ENCODE data around the gene KRT32. TPM values are rescaled to one million over a fixed set of nuclear protein-coding genes. Genes with fewer than 3 reads are reported as not detected.

The KRT32 gene
- total and polyA plus RNA-seq, 9 of the 15 experiments (the other 6 are each of a cell fraction or from before 2014, with no cell fraction given), result not detected

- TF ChIP-seq ATF7 (IDR thresholded peaks at IDR 0.05) (no peak), HBP1 (CRISPR knock-in tag; IDR thresholded peaks at IDR 0.05) (no peak), CBFA2T3 (IDR thresholded peaks at IDR 0.05) (peak; percentile 82), SMARCE1 (IDR thresholded peaks at IDR 0.05) (no peak; the same call in 1 of the 2 replicates), KDM4B (IDR thresholded peaks at IDR 0.05; ENCODE audit: borderline replicate concordance in 2 of 2, low read depth in 1 of 2) (no peak), NELFE (IDR thresholded peaks at IDR 0.05; ENCODE audit: insufficient read depth, insufficient read length) (no peak), SREBF2 (CRISPR knock-in tag; IDR thresholded peaks at IDR 0.05) (no peak), LCOR (CRISPR knock-in tag; IDR thresholded peaks at IDR 0.05) (no peak)
These were observed 17.0 kb upstream of the KRT32 start (continued) for GRCh38 chr17:41483991-41484826.

GRCh38 chr17:41483531-41483930 lies 16.3 kb upstream of the KRT32 start:
- Histone ChIP-seq H3K9me1 (ENCODE audit: control insufficient read depth, insufficient read depth, low read length) (no peaks in the 10 kb centered on the region), H3K9ac (ENCODE audit: insufficient read depth in 1 of 2, low read depth in 2 of 2, low read length in 2 of 2) (no peak overlapping the region), H3K4me2 (ENCODE audit: insufficient read depth, low read length) (no peak overlapping the region), H3K36me3 (ENCODE audit: control insufficient read depth, insufficient read depth, low read length) (no peaks in the 10 kb centered on the region), H3K4me3 (no peak overlapping the region), H3K27ac (ENCODE audit: extremely low read depth, low read depth, low read length) (no peak overlapping the region), H3K9me3 (replicated peaks; ENCODE audit: control insufficient read depth, insufficient read depth, low read depth, low read length) (no peaks in the 10 kb centered on the region), H2AFZ (ENCODE audit: low read depth, low read length) (no peak overlapping the region), H4K20me1 (replicated peaks; ENCODE audit: control insufficient read depth, insufficient read depth, low read length) (peaks cover 12% of the 10 kb centered on the region), H3K4me1 (replicated peaks in 1 of 2; ENCODE audit: control insufficient read depth in 2 of 2, insufficient read depth in 2 of 2, low read length in 2 of 2) (peaks cover 9 to 19% of the 10 kb centered on the region in 2 experiments; a peak in 4 of 5 replicates), H3K27me3 (ENCODE audit: control insufficient read depth in 2 of 2, insufficient read depth in 2 of 2, low read length in 2 of 2) (peaks cover 10 to 49% of the 10 kb centered on the region in 2 experiments; a peak in 4 of 5 replicates), H3K79me2 (ENCODE audit: control insufficient read depth, insufficient read depth, low read length) (no peaks in the 10 kb centered on the region)
- 13% methylated on average over 9 of the region's 9 CpGs for WGBS (ENCODE audit: insufficient coverage, low coverage, missing lambda C conversion rate)
- no peak for FAIRE-seq
- no peak for ATAC-seq
- DNase-seq (ENCODE audit: extremely low read depth in 1 of 4, low spot score in 3 of 4), result no peak
- BruUV-seq (replicated peaks), result no TSS peak
- intact Hi-C loops (cut with micrococcal nuclease) (loop anchor here (10.0 kb wide), 1 partner anchor 181 kb away; no protein-coding TSS in a partner anchor), in situ Hi-C loops (cut with MboI) (no loop called here)
- CTCF ChIA-PET (ENCODE audit: low intra/inter-chr PET ratio), result interaction anchor here (0.8 kb wide), 1 partner anchor 65 kb away, joined by 3 read pairs; no protein-coding TSS in a partner anchor
- POLR2A ChIA-PET, result interaction anchor here (2.3 kb wide), 1 partner anchor 66 kb away, joined by 6 read pairs; no protein-coding TSS in a partner anchor
- TF ChIP-seq MCM5 (IDR thresholded peaks at IDR 0.05; ENCODE audit: low read depth) (no peak), GTF2A2 (tag; IDR thresholded peaks at IDR 0.05) (no peak), NCOA6 (IDR thresholded peaks at IDR 0.05) (no peak), EP400 (IDR thresholded peaks at IDR 0.05) (no peak), FOXA3 (CRISPR knock-in tag; conservative IDR thresholded peaks at IDR 0.05 in 1 of 2, IDR thresholded peaks at IDR 0.05 in 1 of 2) (no peak), RNF219 (CRISPR knock-in tag; IDR thresholded peaks at IDR 0.05) (no peak), ZNF589 (CRISPR knock-in tag; IDR thresholded peaks at IDR 0.05; ENCODE audit: low read depth) (no peak), PREB (CRISPR knock-in tag; IDR thresholded peaks at IDR 0.05) (no peak)
